DMS114 treated with DMSO at 0.1 percent for 48 hours (cell line): ENCODE results near the gene OPA3.

Experiments used
- DNase-seq: peaks from one replicate; lab custom pipeline; 2025; ENCODE audit not compliant: unreplicated experiment; lab: John Stamatoyannopoulos, UW

Gene OPA3

GRCh38 chr19:45598267-45599001, 13.8 kb upstream of the OPA3 start:
- DNase-seq: no peak

- DNase-seq: no peak
Observed at GRCh38 chr19:45597425-45598111, 13.0 kb upstream of the OPA3 start.

- no peak for DNase-seq
Observed at GRCh38 chr19:45595814-45596213, 11.2 kb upstream of the OPA3 start.

- no peak for DNase-seq
Observed at GRCh38 chr19:45593520-45593919, 8.9 kb upstream of the OPA3 start.

GRCh38 chr19:45592366-45592765, 7.8 kb upstream of the OPA3 start:
- DNase-seq: no peak

- no peak for DNase-seq
Observed at GRCh38 chr19:45591638-45592005, 7.0 kb upstream of the OPA3 start.

- DNase-seq: no peak
Observed at GRCh38 chr19:45591004-45591637, 6.5 kb upstream of the OPA3 start.

- DNase-seq: no peak
Observed at GRCh38 chr19:45590300-45591003, 5.8 kb upstream of the OPA3 start.

- no peak for DNase-seq
Observed at GRCh38 chr19:45589768-45590167, 5.2 kb upstream of the OPA3 start.

GRCh38 chr19:45587873-45588272, 3.3 kb upstream of the OPA3 start:
- DNase-seq: no peak

- no peak for DNase-seq
Observed at GRCh38 chr19:45585158-45585577, 566 bp upstream of the OPA3 start.

GRCh38 chr19:45581576-45581975, 3.0 kb downstream of the OPA3 start:
- no peak for DNase-seq

GRCh38 chr19:45578861-45579260, 5.7 kb downstream of the OPA3 start:
- DNase-seq: no peak

- DNase-seq: no peak
Observed at GRCh38 chr19:45577111-45577905, 7.3 kb downstream of the OPA3 start.

- DNase-seq: no peak
Observed at GRCh38 chr19:45576682-45577081, 7.9 kb downstream of the OPA3 start.

- no peak for DNase-seq
Observed at GRCh38 chr19:45575216-45575615, 9.4 kb downstream of the OPA3 start.

- DNase-seq: no peak
Observed at GRCh38 chr19:45574526-45574925, 10.1 kb downstream of the OPA3 start.

GRCh38 chr19:45571457-45572220, 13.0 kb downstream of the OPA3 start:
- no peak for DNase-seq

GRCh38 chr19:45569619-45570421, 14.8 kb downstream of the OPA3 start:
- no peak for DNase-seq
